ENCODE measurements around the gene USP20.

DNA sequence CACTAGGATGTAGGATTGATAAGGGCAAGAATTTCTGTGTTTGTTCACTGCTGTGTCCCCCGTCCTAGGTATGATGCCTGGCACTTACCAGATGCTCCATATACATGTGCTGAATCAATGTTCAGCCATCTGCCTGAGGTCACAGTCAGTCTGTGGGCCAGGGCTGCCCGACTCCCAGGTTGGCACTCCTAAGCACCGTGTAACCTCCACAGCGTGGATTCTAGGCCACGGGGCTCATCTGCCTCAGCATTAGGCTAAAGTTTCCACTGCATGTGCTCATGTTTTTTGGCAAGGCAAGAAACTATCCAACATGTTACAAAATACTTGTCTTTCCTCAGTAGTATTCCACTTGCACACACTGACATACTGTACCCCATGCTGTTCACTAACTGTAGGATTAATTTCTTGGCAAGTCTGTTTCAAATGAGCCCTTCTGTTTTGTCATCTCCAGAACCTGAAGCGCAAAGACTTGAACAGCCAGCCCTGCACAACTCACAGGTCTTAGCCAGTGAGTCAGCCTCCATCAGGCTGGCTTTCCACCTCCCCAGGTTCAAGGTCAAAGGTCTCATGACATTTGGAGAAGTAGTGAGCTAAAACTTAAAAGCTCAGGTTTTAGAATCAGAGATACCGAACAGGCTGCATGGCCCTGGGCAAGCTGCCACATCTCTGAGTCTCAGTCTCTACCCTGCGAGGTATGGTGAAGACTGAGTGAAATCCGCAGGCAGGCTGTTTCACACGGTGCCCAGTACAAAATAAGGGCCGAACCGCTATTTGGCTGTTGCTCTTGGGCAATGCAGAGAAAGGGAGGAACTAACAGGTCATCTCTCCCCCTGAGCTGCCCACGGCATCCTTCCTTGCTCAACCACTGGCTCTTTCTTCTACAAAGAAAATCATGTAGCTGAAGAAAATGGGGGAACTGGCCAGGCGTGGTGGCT, 18.5 kb upstream of the USP20 start:
- TF ChIP-seq, protein P1, sequence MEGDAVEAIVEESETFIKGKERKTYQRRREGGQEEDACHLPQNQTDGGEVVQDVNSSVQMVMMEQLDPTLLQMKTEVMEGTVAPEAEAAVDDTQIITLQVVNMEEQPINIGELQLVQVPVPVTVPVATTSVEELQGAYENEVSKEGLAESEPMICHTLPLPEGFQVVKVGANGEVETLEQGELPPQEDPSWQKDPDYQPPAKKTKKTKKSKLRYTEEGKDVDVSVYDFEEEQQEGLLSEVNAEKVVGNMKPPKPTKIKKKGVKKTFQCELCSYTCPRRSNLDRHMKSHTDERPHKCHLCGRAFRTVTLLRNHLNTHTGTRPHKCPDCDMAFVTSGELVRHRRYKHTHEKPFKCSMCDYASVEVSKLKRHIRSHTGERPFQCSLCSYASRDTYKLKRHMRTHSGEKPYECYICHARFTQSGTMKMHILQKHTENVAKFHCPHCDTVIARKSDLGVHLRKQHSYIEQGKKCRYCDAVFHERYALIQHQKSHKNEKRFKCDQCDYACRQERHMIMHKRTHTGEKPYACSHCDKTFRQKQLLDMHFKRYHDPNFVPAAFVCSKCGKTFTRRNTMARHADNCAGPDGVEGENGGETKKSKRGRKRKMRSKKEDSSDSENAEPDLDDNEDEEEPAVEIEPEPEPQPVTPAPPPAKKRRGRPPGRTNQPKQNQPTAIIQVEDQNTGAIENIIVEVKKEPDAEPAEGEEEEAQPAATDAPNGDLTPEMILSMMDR (IDR thresholded peaks at IDR 0.05), result no peak
- TF ChIP-seq POLR2A (IDR thresholded peaks at IDR 0.05), result no peak

Measured in heart left ventricle (tissue), 13 donors.